ENCODE results near the gene MRPL49. TPM values are rescaled to one million over a fixed set of nuclear protein-coding genes. Genes with fewer than 3 reads are reported as not detected.

The MRPL49 gene
- total and polyA plus RNA-seq, 9 of the 15 experiments (the other 6 are each of a cell fraction or from before 2014, with no cell fraction given) = 74.3 to 132 (median 91.2) TPM

DNA sequence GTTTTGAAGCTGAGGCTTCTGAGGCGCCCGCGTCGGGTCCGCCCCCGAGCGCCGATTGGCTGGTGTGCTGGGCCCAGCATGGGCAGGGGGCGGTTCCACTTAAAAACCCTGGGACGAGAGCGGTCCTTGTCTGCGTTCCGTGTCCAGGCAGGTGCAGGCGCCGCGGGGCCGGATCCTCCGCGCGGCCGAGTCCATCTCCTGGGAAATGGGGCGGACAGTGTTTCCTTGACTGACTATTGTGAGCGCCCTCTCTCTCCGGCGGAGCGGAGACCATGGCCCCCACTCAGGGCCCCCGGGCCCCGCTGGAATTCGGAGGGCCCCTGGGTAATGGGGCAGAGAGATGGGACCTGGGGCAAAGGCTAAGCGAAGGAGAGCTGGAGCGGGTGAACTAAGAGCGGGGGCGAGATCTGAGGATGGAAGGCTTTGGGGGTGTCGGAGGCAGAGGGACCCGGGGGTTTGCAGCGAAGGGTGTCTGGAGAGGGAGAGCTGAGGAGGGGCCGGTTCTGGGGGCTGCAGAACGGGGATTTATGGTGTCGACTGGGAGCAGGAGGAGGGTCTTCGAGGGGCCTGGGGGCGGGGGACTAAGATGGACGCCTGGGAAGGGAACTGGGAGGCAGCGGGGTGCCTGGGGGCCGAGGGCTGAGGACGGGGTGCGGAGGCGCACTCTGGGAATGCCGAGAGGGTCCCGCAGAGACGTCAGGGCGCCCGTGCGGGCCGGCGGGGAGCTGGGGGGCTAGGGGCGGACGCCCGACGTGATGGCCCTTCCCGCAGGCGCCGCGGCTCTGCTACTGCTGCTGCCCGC is 10.2 kb upstream of the MRPL49 start, which contains the start of gene TM7SF2 (continued):
- TF ChIP-seq, protein P1, sequence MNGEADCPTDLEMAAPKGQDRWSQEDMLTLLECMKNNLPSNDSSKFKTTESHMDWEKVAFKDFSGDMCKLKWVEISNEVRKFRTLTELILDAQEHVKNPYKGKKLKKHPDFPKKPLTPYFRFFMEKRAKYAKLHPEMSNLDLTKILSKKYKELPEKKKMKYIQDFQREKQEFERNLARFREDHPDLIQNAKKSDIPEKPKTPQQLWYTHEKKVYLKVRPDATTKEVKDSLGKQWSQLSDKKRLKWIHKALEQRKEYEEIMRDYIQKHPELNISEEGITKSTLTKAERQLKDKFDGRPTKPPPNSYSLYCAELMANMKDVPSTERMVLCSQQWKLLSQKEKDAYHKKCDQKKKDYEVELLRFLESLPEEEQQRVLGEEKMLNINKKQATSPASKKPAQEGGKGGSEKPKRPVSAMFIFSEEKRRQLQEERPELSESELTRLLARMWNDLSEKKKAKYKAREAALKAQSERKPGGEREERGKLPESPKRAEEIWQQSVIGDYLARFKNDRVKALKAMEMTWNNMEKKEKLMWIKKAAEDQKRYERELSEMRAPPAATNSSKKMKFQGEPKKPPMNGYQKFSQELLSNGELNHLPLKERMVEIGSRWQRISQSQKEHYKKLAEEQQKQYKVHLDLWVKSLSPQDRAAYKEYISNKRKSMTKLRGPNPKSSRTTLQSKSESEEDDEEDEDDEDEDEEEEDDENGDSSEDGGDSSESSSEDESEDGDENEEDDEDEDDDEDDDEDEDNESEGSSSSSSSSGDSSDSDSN (IDR thresholded peaks at IDR 0.05; ENCODE audit: borderline replicate concordance in 1 of 2, low read depth in 2 of 2, low read length in 2 of 2) = peak; percentile 82 to 97; a peak in 3 of 4 replicates
- TF ChIP-seq IRF2 (CRISPR knock-in tag; IDR thresholded peaks at IDR 0.05) (no peak), ZNF561 (CRISPR knock-in tag; conservative IDR thresholded peaks at IDR 0.05) (no peak), KLF6 (CRISPR knock-in tag; IDR thresholded peaks at IDR 0.05; ENCODE audit: borderline replicate concordance) (no peak), ARHGAP35 (IDR thresholded peaks at IDR 0.05; ENCODE audit: partially characterized antibody) (peak; percentile 48), POLR2A (conservative IDR thresholded peaks at IDR 0.05) (peak; percentile 88), ZNF41 (CRISPR knock-in tag; conservative IDR thresholded peaks at IDR 0.05) (no peak), ZNF12 (CRISPR knock-in tag; IDR thresholded peaks at IDR 0.05) (0 out of 2 replicates have a peak, but pooled peaks have one; percentile 6), RBBP5 (IDR thresholded peaks at IDR 0.05; ENCODE audit: borderline replicate concordance, insufficient read depth, low read length, poor library complexity, severe bottlenecking) (no peak), ZNF589 (CRISPR knock-in tag; IDR thresholded peaks at IDR 0.05; ENCODE audit: low read depth) (no peak), NCOA2 (IDR thresholded peaks at IDR 0.05; ENCODE audit: partially characterized antibody in 2 of 2) (no peak), TSC22D4 (tag; IDR thresholded peaks at IDR 0.05) (no peak), MECOM (CRISPR knock-in tag; IDR thresholded peaks at IDR 0.05) (peak; percentile 55; the same call in 1 of the 2 replicates), DIDO1 (tag; IDR thresholded peaks at IDR 0.05; ENCODE audit: low read depth) (no peak), THRB (CRISPR knock-in tag; conservative IDR thresholded peaks at IDR 0.05) (peak; percentile 76; the same call in 1 of the 2 replicates), NFYB (IDR thresholded peaks at IDR 0.05; ENCODE audit: extremely low read depth, insufficient read length) (peak; percentile 92), HDAC6 (IDR thresholded peaks at IDR 0.05; ENCODE audit: low read depth, low read length) (no peak), E2F5 (CRISPR knock-in tag; IDR thresholded peaks at IDR 0.05) (no peak), EHMT2 (IDR thresholded peaks at IDR 0.05) (no peak), PCBP2 (IDR thresholded peaks at IDR 0.05; ENCODE audit: low read depth, low read length, poor library complexity, severe bottlenecking) (no peak), PHF8 (IDR thresholded peaks at IDR 0.05; ENCODE audit: borderline replicate concordance, low read length) (peak; percentile 56; the same call in 1 of the 2 replicates)
- TF ChIP-seq, protein P2, sequence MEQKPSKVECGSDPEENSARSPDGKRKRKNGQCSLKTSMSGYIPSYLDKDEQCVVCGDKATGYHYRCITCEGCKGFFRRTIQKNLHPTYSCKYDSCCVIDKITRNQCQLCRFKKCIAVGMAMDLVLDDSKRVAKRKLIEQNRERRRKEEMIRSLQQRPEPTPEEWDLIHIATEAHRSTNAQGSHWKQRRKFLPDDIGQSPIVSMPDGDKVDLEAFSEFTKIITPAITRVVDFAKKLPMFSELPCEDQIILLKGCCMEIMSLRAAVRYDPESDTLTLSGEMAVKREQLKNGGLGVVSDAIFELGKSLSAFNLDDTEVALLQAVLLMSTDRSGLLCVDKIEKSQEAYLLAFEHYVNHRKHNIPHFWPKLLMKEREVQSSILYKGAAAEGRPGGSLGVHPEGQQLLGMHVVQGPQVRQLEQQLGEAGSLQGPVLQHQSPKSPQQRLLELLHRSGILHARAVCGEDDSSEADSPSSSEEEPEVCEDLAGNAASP (IDR thresholded peaks at IDR 0.05) = no peak
